RWPE2 (cell line): ENCODE results near the gene ADGRG4.

ENCODE experiments used
- ATAC-seq: fragments of 200-7000 bp; cut with Tn5 transposase; 3 replicates; pipeline ENCODE4 v1.9.1; 2021; ENCODE audit warnings: low read depth
- DNase-seq: peaks from one replicate; pipeline ENCODE4 v3.0.0-alpha.2; 2020; ENCODE audit warnings: low spot score
- H3K27ac ChIP-seq: fragments of 450-650 bp; 2 replicates; pipeline ENCODE4 v1.5.1; 2017; ENCODE audit warnings: mild to moderate bottlenecking; ENCODE audit not compliant: poor library complexity, severe bottlenecking
- H3K27me3 ChIP-seq: fragments of 250-450 bp; sonication (Bioruptor Pico); 2 replicates; pipeline ENCODE4 v1.5.1; 2021; ENCODE audit warnings: mild to moderate bottlenecking, moderate library complexity; ENCODE audit not compliant: insufficient read depth, poor library complexity, severe bottlenecking
- H3K36me3 ChIP-seq: fragments of 250-450 bp; sonication (Bioruptor Pico); 2 replicates; pipeline ENCODE4 v1.5.1; 2020; ENCODE audit warnings: low read depth, mild to moderate bottlenecking, moderate library complexity
- H3K4me1 ChIP-seq: fragments of 250-450 bp; sonication (Bioruptor Pico); 2 replicates; pipeline ENCODE4 v1.5.1; 2021; ENCODE audit warnings: mild to moderate bottlenecking, moderate library complexity; ENCODE audit not compliant: insufficient read depth, poor library complexity, severe bottlenecking
- H3K4me3 ChIP-seq: fragments of 250-450 bp; sonication (Bioruptor Pico); 2 replicates; pipeline ENCODE4 v1.5.1; 2021; ENCODE audit warnings: mild to moderate bottlenecking, moderate library complexity; ENCODE audit not compliant: severe bottlenecking
- H3K9me3 ChIP-seq: fragments of 250-450 bp; sonication (Bioruptor Pico); 2 replicates; pipeline ENCODE4 v1.5.1; 2021; ENCODE audit warnings: mild to moderate bottlenecking, moderate library complexity; ENCODE audit not compliant: severe bottlenecking
- TF ChIP-seq, protein P1 (sequence below): fragments of 450-650 bp; IDR thresholded peaks from one replicate; pipeline ENCODE4 v1.5.1; 2017; ENCODE audit warnings: mild to moderate bottlenecking, moderate library complexity; ENCODE audit not compliant: poor library complexity, severe bottlenecking

The ADGRG4 gene

GRCh38 chrX:136453771-136454170 is 153.0 kb downstream of the ADGRG4 start:
- no peak for ATAC-seq
- H3K27ac ChIP-seq, result no peak overlapping the region
- no peaks in the 10 kb centered on the region for H3K27me3 ChIP-seq
- H3K4me3 ChIP-seq, result no peak overlapping the region
- H3K4me1 ChIP-seq, result peaks cover 7% of the 10 kb centered on the region
- no peaks in the 10 kb centered on the region for H3K9me3 ChIP-seq
- no peaks in the 10 kb centered on the region for H3K36me3 ChIP-seq
- no peak for DNase-seq
- TF ChIP-seq, protein P1, sequence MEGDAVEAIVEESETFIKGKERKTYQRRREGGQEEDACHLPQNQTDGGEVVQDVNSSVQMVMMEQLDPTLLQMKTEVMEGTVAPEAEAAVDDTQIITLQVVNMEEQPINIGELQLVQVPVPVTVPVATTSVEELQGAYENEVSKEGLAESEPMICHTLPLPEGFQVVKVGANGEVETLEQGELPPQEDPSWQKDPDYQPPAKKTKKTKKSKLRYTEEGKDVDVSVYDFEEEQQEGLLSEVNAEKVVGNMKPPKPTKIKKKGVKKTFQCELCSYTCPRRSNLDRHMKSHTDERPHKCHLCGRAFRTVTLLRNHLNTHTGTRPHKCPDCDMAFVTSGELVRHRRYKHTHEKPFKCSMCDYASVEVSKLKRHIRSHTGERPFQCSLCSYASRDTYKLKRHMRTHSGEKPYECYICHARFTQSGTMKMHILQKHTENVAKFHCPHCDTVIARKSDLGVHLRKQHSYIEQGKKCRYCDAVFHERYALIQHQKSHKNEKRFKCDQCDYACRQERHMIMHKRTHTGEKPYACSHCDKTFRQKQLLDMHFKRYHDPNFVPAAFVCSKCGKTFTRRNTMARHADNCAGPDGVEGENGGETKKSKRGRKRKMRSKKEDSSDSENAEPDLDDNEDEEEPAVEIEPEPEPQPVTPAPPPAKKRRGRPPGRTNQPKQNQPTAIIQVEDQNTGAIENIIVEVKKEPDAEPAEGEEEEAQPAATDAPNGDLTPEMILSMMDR, result no peak

DNA sequence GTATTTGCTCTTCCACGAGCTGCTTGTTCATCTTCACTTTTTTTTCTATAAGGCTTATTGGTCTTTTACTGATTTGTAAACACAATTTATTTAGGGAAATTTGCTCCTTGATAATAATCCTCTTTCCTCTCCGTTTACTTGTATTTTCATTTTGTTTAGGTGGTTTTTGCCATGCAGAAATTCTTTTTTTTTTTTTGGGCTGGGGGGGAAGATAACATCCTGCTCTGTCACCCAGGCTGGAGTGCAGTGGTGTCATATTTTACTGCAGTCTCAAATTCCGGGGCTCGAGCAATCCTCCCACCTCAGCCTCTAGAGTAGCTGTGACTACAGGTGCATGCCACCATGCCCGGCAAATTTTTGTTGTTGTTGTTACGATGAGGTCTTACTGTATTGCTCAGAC is 155.4 kb downstream of the ADGRG4 start:
- Histone ChIP-seq H3K36me3 (no peaks in the 10 kb centered on the region), H3K27ac (no peak overlapping the region), H3K4me1 (no peaks in the 10 kb centered on the region), H3K4me3 (no peak overlapping the region), H3K27me3 (no peaks in the 10 kb centered on the region), H3K9me3 (no peaks in the 10 kb centered on the region)
- TF ChIP-seq, protein P1, result no peak
- ATAC-seq (no peak), DNase-seq (no peak)

DNA sequence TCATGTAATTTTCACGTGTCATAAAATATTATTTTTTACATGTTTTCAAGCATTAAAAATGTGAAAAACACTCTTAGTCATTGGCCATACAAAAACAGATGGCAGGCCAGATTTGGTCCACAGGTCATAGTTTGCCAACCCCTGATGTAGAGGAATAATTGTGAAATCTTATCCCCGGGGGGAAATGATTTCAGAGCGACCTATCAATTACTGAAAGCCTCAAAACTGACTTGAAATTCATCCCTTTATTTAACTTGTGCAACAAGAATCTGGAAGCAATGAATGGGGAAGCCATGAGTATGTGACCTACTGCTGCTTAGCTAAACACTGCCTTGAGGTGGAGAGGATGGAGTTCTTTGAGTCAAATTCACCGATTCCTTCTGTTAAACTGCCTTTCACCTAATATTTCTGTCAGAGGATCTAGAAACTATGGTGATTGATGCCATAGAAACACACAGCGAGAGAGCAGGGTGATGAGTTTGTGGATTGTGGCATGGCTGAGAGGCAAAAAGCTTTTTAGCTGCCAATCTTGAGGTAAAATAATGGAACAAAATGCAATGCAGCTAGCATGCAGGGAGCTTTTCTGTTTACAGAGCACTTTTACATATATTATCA is 156.6 kb downstream of the ADGRG4 start:
- DNase-seq (no peak), ATAC-seq (no peak)
- H3K4me3 ChIP-seq, result no peak overlapping the region
- no peaks in the 10 kb centered on the region for H3K4me1 ChIP-seq
- no peaks in the 10 kb centered on the region for H3K36me3 ChIP-seq
- H3K27ac ChIP-seq, result no peak overlapping the region
- TF ChIP-seq, protein P1, result no peak
- H3K27me3 ChIP-seq, result no peaks in the 10 kb centered on the region
- H3K9me3 ChIP-seq, result no peaks in the 10 kb centered on the region

- H3K27ac ChIP-seq, result no peak overlapping the region
- no peaks in the 10 kb centered on the region for H3K9me3 ChIP-seq
- H3K27me3 ChIP-seq, result no peaks in the 10 kb centered on the region
- no peaks in the 10 kb centered on the region for H3K4me1 ChIP-seq
- no peaks in the 10 kb centered on the region for H3K36me3 ChIP-seq
- ATAC-seq (no peak), DNase-seq (no peak)
- no peak overlapping the region for H3K4me3 ChIP-seq
- TF ChIP-seq, protein P1, result no peak
Observed at GRCh38 chrX:136464589-136464988, 163.8 kb downstream of the ADGRG4 start.
